Type B pancreatic cell (in vitro differentiated cells): ENCODE data around the gene MAU2. TPM values are rescaled to one million over a fixed set of nuclear protein-coding genes. Genes with fewer than 3 reads are reported as not detected.

Experiments
- DNase-seq: peaks from one replicate; pipeline ENCODE4 v3.0.0; 2021; ENCODE audit warnings: mixed read lengths; ENCODE audit not compliant: unreplicated experiment; ENCODE audit errors: extremely low spot score
- H3K27ac Mint-ChIP-seq: 2 replicates; pipeline ENCODE4 v1.8.0; 2021; ENCODE audit warnings: mild to moderate bottlenecking, mixed read lengths
- H3K27me3 Mint-ChIP-seq: 2 replicates; pipeline ENCODE4 v1.8.0; 2021; ENCODE audit warnings: mixed read lengths
- H3K36me3 Mint-ChIP-seq: 2 replicates; pipeline ENCODE4 v1.8.0; 2021; ENCODE audit warnings: mixed read lengths
- H3K4me1 Mint-ChIP-seq: one replicate; pipeline ENCODE4 v1.8.0; 2021; ENCODE audit warnings: mixed read lengths; ENCODE audit not compliant: unreplicated experiment
- H3K4me3 Mint-ChIP-seq: 2 replicates; pipeline ENCODE4 v1.8.0; 2021; ENCODE audit warnings: mild to moderate bottlenecking, mixed read lengths
- H3K9me3 Mint-ChIP-seq: 2 replicates; pipeline ENCODE4 v1.8.0; 2021; ENCODE audit warnings: mixed read lengths
- total RNA-seq: library from RNA; stranded (reverse); gene quantifications from 2 replicates; pipeline ENCODE4 v1.2.1, GENCODE V29; 2021; ENCODE audit warnings: low replicate concordance
- TF ChIP-seq, protein P1 (sequence below): fragments of 200-600 bp; sonication (generic); conservative IDR thresholded peaks from 2 replicates; pipeline ENCODE4 v1.5.0; 2021; ENCODE audit warnings: antibody characterized with exemption, mild to moderate bottlenecking

MAU2 gene
- total RNA-seq, 1 donor from 2014 or later = 83.3 TPM

DNA sequence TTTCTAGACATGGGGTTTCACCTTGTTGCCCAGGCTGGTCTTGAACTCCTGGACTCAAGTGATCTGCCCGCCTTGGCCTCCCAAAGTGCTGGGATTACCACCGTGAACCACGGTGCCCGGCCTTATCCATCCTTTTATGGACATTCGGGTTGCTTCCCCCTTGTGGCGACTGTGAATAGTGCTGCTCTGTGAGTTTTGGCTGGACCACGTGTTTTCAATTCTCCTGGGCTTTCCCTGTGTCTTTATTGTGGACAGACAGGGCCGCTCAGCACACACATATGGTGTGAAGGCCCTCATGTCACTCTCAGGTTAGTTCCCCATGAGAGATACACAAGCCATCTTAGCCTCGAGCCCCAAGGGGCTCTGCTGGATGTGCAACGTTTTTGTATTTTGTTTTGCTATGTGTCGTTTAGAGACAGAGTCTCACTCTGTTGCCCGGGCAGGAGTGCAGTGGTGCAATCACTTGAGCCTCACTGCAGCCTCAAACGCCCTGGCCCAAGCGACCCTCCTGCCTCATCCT, 40.5 kb downstream of the MAU2 start:
- Mint-ChIP-seq H3K4me3 (no peak overlapping the region), H3K27me3 (no peaks in the 10 kb centered on the region), H3K36me3 (peaks cover 3% of the 10 kb centered on the region), H3K9me3 (no peaks in the 10 kb centered on the region), H3K27ac (peak overlapping the region; percentile 68), H3K4me1 (peaks cover 10% of the 10 kb centered on the region)
- TF ChIP-seq, protein P1, sequence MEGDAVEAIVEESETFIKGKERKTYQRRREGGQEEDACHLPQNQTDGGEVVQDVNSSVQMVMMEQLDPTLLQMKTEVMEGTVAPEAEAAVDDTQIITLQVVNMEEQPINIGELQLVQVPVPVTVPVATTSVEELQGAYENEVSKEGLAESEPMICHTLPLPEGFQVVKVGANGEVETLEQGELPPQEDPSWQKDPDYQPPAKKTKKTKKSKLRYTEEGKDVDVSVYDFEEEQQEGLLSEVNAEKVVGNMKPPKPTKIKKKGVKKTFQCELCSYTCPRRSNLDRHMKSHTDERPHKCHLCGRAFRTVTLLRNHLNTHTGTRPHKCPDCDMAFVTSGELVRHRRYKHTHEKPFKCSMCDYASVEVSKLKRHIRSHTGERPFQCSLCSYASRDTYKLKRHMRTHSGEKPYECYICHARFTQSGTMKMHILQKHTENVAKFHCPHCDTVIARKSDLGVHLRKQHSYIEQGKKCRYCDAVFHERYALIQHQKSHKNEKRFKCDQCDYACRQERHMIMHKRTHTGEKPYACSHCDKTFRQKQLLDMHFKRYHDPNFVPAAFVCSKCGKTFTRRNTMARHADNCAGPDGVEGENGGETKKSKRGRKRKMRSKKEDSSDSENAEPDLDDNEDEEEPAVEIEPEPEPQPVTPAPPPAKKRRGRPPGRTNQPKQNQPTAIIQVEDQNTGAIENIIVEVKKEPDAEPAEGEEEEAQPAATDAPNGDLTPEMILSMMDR = peak; percentile 86
- DNase-seq = no peak

DNA sequence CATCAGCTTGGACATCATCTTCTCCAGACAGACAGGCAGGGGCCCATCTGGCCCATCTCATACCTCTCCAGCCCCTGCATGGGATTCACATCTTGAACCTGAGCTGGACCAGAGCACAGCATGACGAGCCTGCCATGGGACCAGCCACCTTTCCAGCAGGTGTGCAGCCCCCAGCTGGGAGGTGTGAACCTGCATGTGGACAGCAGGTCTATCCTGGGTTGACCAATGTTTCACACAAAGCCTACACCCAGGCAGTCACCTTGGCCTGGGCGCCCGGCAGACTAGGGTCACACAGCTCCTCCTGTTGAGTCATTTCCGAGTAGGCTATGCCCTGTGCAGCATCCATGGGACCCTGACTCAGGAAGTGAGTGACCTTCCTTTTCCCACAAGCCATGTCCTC, 41.4 kb downstream of the MAU2 start:
- Mint-ChIP-seq H3K27me3 (no peaks in the 10 kb centered on the region), H3K4me3 (no peak overlapping the region), H3K9me3 (no peaks in the 10 kb centered on the region), H3K36me3 (peaks cover 3% of the 10 kb centered on the region), H3K27ac (peak overlapping the region; percentile 36), H3K4me1 (peaks cover 14% of the 10 kb centered on the region)
- TF ChIP-seq, protein P1 = no peak
- no peak for DNase-seq

GRCh38 chr19:19366434-19367396, 46.1 kb downstream of the MAU2 start:
- TF ChIP-seq, protein P1 = peak; percentile 93
- no peaks in the 10 kb centered on the region for H3K27me3 Mint-ChIP-seq
- H3K4me3 Mint-ChIP-seq = peak overlapping the region; percentile 46
- H3K36me3 Mint-ChIP-seq = no peaks in the 10 kb centered on the region
- H3K27ac Mint-ChIP-seq = peak overlapping the region; percentile 81
- no peak for DNase-seq
- no peaks in the 10 kb centered on the region for H3K9me3 Mint-ChIP-seq
- peaks cover 9% of the 10 kb centered on the region for H3K4me1 Mint-ChIP-seq

- no peak for DNase-seq
- TF ChIP-seq, protein P1 = no peak
- Mint-ChIP-seq H3K9me3 (no peaks in the 10 kb centered on the region), H3K27ac (no peak overlapping the region), H3K27me3 (no peaks in the 10 kb centered on the region), H3K4me1 (peaks cover 9% of the 10 kb centered on the region), H3K4me3 (no peak overlapping the region), H3K36me3 (no peaks in the 10 kb centered on the region)
These were observed 47.5 kb downstream of the MAU2 start for GRCh38 chr19:19368087-19368486.

GRCh38 chr19:19371059-19371458, 50.4 kb downstream of the MAU2 start:
- H3K4me1 Mint-ChIP-seq = peaks cover 4% of the 10 kb centered on the region
- DNase-seq = no peak
- no peaks in the 10 kb centered on the region for H3K27me3 Mint-ChIP-seq
- H3K4me3 Mint-ChIP-seq = no peak overlapping the region
- TF ChIP-seq, protein P1 = no peak
- H3K36me3 Mint-ChIP-seq = no peaks in the 10 kb centered on the region
- H3K27ac Mint-ChIP-seq = peak overlapping the region; percentile 72
- no peaks in the 10 kb centered on the region for H3K9me3 Mint-ChIP-seq
